ENCODE results near the gene RNF10.
A peak's percentile ranks its signal among the peaks of the same experiment; 100 is the strongest.

RNF10 gene

GRCh38 chr12:120495731-120496412 is 38.3 kb upstream of the RNF10 start, which contains the start of gene DYNLL1:
TSS of gene DYNLL1 (plus strand) at chr12:120496113. CDS start at chr12:120496422, 309 bp downstream.
- peak within 1 kb of the TSS; percentile 96 for H3K9ac ChIP-seq (ENCODE audit: low read length)
- H3K9me3 ChIP-seq (ENCODE audit: insufficient read depth, low read length), result no peaks in the 10 kb centered on the region
- H3K27ac ChIP-seq (ENCODE audit: low read length), result peak within 1 kb of the TSS; percentile 76
- peak within 1 kb of the TSS; percentile 66; the same call in 1 of the 2 replicates for H2AFZ ChIP-seq (ENCODE audit: low read depth, low read length)
- peaks cover 11% of the 10 kb centered on the region for H4K20me1 ChIP-seq (ENCODE audit: insufficient read depth, low read length)
- H3K36me3 ChIP-seq (replicated peaks; ENCODE audit: low read depth, low read length), result peaks cover 24% of the 10 kb centered on the region
- peaks cover 37% of the 10 kb centered on the region for H3K79me2 ChIP-seq (ENCODE audit: low read length)
- H3K4me2 ChIP-seq (ENCODE audit: low read length), result peak within 1 kb of the TSS; percentile 96
- peak within 1 kb of the TSS; percentile 95 for H3K4me3 ChIP-seq (ENCODE audit: low read length)
- peaks cover 14% of the 10 kb centered on the region for H3K4me1 ChIP-seq (ENCODE audit: low read length)
- TF ChIP-seq EZH2phosphoT487 (IDR thresholded peaks at IDR 0.05; ENCODE audit: low read depth) (no peak), CTCF (IDR thresholded peaks at IDR 0.05; ENCODE audit: low read depth, low read length) (no peak)
- no peaks in the 10 kb centered on the region for H3K27me3 ChIP-seq (ENCODE audit: low read depth, low read length)

- Histone ChIP-seq H3K27me3 (ENCODE audit: low read depth, low read length) (no peaks in the 10 kb centered on the region), H3K79me2 (ENCODE audit: low read length) (peaks cover 37% of the 10 kb centered on the region), H3K4me2 (ENCODE audit: low read length) (peak overlapping the region; percentile 96), H3K4me1 (ENCODE audit: low read length) (peaks cover 14% of the 10 kb centered on the region), H3K9me3 (ENCODE audit: insufficient read depth, low read length) (no peaks in the 10 kb centered on the region), H3K9ac (ENCODE audit: low read length) (peak overlapping the region; percentile 96), H3K36me3 (replicated peaks; ENCODE audit: low read depth, low read length) (peaks cover 24% of the 10 kb centered on the region), H2AFZ (ENCODE audit: low read depth, low read length) (no peak overlapping the region), H3K4me3 (ENCODE audit: low read length) (peak overlapping the region; percentile 95), H4K20me1 (ENCODE audit: insufficient read depth, low read length) (peaks cover 11% of the 10 kb centered on the region), H3K27ac (ENCODE audit: low read length) (peak overlapping the region; percentile 76)
- TF ChIP-seq CTCF (IDR thresholded peaks at IDR 0.05; ENCODE audit: low read depth, low read length) (peak; percentile 47; the same call in 1 of the 2 replicates), EZH2phosphoT487 (IDR thresholded peaks at IDR 0.05; ENCODE audit: low read depth) (no peak)
These were observed 37.5 kb upstream of the RNF10 start for GRCh38 chr12:120496413-120497340.

DNA sequence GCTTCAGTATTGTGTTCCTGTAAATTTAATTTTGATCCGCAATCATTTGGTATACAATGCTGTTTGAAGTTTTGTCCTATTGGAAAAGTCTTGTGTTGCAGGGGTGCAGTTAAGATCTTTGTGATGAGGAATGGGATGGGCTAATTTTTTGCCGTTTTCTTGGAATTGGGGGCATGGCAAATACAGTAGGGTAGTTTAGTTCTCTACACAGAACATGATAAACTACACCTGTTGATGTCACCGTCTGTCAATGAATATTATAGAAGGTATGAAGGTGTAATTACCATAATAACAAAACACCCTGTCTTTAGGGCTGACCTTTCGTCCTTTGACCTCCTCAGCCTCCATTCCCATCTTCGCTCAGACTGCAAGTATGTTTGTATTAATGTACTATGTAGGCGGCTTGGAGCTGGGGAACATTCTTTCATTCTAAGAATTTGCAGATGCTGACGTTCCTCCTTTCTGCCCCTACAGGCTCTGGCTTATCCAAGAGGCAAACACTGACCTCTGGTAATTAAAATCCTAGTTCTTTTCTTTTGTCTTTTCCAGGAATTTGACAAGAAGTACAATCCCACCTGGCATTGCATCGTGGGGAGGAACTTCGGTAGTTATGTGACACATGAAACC is 36.5 kb upstream of the RNF10 start:
- H3K79me2 ChIP-seq (ENCODE audit: low read length), result peaks cover 37% of the 10 kb centered on the region
- H3K9ac ChIP-seq (ENCODE audit: low read length), result peak overlapping the region; percentile 96
- H3K4me1 ChIP-seq (ENCODE audit: low read length), result peaks cover 14% of the 10 kb centered on the region
- H3K27ac ChIP-seq (ENCODE audit: low read length), result no peak overlapping the region
- H3K36me3 ChIP-seq (replicated peaks; ENCODE audit: low read depth, low read length), result peaks cover 24% of the 10 kb centered on the region
- peaks cover 11% of the 10 kb centered on the region for H4K20me1 ChIP-seq (ENCODE audit: insufficient read depth, low read length)
- peak overlapping the region; percentile 95 for H3K4me3 ChIP-seq (ENCODE audit: low read length)
- H3K9me3 ChIP-seq (ENCODE audit: insufficient read depth, low read length), result no peaks in the 10 kb centered on the region
- H2AFZ ChIP-seq (ENCODE audit: low read depth, low read length), result no peak overlapping the region
- no peaks in the 10 kb centered on the region for H3K27me3 ChIP-seq (ENCODE audit: low read depth, low read length)
- TF ChIP-seq EZH2phosphoT487 (IDR thresholded peaks at IDR 0.05; ENCODE audit: low read depth) (no peak), CTCF (IDR thresholded peaks at IDR 0.05; ENCODE audit: low read depth, low read length) (no peak)
- H3K4me2 ChIP-seq (ENCODE audit: low read length), result peak overlapping the region; percentile 96
